ENCODE measurements around the gene JCHAIN.
"Not testable (repeated sequence)": the region's sequence is repeated elsewhere in the genome, so short reads cannot be mapped to it uniquely, and the experiment has no call there.

The JCHAIN gene

GRCh38 chr4:70687821-70688794 lies 21.8 kb upstream of the JCHAIN start, which contains the start of gene UTP3:
Gene UTP3 (plus strand): TSS chr4:70688532. CDS start chr4:70688678, 146 bp downstream.
- peak; percentile 99 for DNase-seq

DNA sequence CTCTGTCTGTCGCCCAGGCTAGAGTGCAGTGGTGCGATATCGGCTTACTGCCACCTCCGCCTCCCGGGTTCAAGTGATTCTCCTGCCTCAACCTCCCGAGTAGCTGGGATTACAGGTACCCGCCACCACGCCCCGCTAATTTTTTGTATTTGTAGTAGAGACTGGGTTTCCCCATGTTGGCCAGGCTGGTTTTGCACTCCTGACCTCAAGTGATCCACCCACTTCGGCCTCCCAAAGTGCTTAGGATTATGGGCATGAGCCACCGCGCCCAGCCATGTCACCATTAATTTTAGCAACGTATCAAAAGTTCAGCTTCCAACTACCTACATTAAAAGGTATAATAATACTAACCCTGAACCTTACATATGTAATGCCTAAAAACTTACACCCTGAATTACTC lies 21.1 kb upstream of the JCHAIN start:
- no peak for DNase-seq

DNA sequence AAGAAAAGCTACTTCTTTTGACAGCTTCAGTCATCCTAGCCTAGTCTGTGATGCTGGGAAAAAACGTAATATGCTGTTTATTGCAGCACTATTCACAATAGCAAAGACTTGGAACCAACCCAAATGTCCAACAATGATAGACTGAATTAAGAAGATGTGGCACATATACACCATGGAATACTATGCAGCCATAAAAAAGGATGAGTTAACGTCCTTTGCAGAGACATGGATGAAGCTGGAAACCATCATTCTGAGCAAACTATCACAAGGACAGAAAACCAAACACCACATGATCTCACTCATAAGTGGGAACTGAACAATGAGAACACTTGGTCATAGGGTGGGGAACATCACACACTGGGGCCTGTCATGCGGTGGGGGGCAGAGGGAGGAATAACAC lies 15.8 kb upstream of the JCHAIN start:
- DNase-seq = not testable (repeated sequence)

DNA sequence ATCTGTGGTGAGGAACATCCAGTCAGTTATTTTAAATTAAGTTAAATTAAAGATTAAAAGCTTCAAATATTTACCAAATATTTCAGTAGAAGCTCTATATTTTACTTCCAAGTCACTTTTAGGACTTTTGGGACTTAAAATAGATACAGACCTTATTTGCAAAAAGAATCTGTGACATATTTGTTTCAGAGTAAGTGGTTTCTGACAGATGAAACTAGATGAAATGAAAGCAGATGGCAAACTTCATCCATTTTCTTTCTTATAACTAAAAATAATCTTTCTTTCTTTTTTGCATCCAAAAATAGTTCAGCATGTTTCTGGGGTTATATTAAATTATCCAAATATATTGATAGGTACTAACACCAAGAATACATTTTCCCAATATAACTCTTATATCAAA lies 15.4 kb upstream of the JCHAIN start:
- no peak for DNase-seq

DNA sequence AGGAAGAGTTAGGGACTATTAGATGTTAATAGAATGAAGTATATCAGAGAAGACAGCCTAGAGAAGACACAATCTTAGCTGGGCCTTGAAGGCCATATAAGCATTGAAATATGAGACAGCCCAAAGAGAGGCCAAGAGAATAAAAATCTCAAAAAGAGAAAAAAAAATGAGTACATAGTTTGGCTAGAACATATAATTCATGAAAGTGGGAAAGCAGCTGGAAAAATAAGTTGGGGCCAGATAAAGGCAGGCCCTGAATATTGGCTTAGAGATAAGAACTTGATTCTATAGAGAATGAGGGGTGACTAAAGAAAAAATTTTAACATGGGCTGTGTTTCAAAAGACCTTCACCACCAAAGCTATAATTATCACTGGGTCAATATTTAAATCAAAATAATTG lies 14.6 kb upstream of the JCHAIN start:
- no peak for DNase-seq

GRCh38 chr4:70678383-70678999 lies 12.2 kb upstream of the JCHAIN start:
- DNase-seq = no peak

DNA sequence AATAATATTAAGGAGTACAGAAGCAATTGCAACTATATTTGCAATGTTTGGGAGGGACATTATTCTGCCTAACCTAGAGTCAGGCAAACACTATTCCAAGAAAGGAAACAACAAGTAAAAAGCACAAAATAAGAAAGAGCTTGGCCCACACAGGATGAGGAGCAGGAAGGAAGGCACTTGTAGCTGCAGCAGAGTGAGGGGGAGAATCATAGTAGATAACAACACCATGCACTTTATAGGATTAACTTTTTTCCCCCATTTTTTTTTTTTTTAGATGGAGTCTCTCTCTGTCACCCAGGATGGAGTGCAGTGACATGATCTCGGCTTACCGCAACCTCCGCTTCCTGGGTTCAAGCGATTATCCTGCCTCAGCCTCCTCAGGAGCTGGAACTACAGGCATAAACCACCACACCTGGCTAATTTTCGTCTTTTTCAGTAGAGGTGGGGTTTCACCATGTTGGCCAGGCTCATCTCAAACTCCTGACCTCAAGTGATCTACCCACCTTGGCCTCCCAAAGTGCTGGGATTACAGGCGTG lies 10.3 kb upstream of the JCHAIN start:
- no peak for DNase-seq

DNA sequence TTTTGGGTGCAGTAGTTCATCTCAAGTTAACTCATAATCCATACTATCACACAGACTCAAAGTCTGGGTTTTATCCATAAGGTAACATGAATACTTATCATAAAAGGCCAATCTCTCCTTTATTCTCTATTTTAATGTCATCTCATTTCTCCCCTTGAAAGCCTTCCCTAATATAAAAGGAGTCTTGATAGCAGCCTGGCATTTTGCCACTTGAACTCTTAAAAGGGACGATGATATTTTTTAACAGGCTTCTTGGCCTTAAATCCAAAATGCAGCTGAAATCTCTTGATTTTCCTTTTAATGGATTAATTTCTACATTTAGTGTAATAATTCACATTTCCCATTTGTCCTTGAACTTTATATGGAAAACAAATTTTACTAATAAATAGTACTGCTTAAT lies 8.4 kb upstream of the JCHAIN start:
- DNase-seq = no peak

DNA sequence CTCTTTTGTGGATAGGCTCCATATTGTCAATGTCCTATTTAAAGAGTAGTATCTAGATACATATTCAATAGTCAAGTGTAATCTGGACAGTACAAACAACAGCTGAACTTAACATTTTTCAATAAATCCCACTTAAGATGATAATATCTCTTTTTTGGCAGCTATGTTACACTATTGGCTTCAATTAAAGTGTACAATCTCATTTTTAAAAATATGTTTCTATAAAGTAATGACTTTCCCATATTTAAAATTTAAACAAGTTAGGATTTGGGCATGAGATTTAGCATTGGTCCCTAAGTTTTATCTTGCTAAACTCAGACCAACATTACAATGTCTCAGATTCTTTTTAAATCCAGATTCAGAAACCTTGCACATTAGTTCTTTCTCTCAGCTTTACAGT lies 7.9 kb upstream of the JCHAIN start:
- no peak for DNase-seq

GRCh38 chr4:70671091-70671490 lies 4.8 kb upstream of the JCHAIN start:
- no peak for DNase-seq

DNA sequence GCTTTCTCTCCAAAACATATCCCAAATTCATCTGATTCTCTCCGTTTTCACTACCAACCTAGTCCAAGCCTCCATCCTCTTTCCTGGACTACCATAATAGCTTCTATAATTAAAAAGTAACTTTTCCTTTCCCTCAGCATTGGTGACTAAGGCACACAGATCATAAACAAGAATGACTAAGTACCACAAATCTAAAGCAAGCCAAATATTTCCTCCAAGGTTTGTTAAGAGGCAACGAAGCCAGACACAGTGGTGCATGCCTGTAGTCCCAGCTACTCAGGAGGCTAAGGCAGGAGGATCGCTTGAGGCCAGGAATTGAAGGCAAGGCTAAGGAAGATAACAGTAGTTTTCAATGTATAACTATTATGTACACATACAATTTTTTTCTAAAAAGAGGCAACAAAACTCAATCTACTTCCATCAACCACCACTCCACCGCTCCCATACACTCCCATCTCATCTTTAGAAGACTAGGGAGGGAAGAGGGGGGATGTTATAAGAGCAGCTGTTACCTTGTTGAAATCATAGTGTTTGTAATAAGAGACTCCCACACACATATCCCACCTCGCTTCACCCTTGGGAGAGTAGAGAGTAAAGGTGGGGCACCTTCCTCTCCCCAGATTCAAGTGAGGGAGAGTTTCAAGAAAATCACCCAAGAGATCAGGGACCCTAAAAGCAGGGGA lies 4.2 kb upstream of the JCHAIN start:
- peak; percentile 53 for DNase-seq

DNA sequence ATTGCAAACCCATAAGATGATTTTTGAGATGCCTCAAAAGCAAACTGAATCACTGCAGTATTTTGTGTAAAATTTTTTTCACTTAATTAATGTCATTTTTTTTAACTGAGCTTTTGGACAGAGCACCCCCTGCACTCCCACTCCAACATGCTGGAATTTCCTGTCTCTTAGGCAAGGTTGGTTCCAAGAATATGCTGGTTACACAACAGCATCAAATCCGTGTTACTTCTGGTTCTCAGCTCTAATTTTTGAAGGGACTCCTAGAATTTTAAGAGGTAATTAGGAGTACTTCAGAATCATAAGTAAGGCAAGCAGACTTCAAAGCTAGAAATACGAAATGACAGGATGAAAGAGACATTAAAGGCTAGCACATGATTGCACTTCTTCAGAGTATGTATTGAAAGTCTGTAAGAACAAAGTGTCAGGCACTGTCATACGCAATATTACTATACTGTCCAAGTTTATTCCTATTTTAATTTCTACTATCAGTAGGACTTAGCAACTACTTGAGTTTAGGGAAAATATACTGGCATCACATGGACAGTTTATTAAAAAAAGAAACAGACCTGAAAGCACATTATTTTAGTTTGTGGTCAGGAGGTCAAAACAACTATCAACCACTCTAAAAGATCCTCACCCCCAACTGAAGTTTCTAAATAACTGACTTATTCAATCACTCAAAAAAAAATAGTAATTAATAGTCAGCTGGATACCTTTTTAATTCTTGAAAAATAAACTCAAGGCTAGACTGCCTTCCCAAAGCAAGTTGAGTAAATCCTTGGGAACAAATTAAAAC lies 1.6 kb upstream of the JCHAIN start:
- peak; percentile 39 for DNase-seq

GRCh38 chr4:70661309-70661922 lies 4.9 kb downstream of the JCHAIN start:
- not testable (repeated sequence) for DNase-seq

DNA sequence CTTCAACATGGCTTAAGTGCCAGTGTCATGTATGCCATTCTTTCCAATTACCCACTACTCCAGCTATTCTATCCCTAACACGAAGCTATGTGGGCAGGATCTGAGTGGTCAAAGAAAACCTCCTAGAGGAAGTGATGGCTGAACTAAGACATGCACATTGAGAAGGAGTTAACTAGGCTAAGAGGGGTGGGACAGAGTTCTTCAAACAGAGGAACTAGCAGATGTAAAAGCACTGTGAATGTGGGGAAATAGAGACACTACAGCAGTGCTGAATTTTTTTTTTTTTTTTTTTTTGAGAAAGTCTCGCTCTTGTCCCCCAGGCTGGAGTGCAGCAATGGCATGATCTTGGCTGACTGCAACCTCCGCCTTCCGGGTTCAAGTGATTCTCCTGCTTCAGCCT lies 6.2 kb downstream of the JCHAIN start:
- DNase-seq = no peak

- no peak for DNase-seq
Measured at GRCh38 chr4:70658418-70658817, 7.9 kb downstream of the JCHAIN start.

GRCh38 chr4:70657326-70657725 lies 9.0 kb downstream of the JCHAIN start:
- DNase-seq = no peak

DNA sequence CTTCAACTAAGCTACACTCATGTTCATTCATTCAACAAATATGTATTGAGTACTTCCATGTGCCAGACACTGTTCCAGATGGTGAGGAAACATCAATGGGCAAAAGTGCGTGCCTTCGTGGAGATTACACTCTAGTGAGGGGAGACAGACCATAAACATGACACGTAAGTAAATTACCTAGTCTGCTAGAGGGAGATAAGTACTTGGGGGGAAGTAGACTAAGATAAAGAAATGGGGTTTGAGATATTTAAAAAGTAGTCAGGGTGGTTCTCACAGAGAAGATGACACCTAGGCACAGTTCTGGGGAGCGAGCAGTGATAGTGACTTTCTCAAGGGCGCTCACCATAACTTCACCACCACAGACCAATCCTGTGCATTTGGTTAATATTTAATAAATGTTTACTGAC lies 11.7 kb downstream of the JCHAIN start:
- no peak for DNase-seq

- peak; percentile 35 for DNase-seq
Measured at GRCh38 chr4:70651864-70652506, 14.3 kb downstream of the JCHAIN start.

DNA sequence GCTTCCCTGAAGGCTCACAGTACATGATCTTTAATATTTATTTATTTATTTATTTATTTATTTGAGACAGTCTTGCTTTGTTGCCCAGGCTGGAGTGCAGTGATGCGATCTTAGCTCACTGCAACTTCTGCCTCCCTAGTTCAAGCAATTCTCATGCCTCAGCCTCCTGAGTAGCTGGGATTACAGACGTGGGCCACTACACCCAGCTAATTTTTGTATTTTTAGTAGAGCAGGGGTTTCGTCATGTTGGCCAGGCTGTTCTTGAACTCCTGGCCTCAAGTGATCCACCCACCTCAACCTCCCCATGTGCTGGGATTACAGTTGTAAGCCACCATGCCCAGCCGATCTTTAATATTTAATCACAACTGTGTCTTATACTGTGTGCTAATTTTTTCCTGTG lies 15.6 kb downstream of the JCHAIN start:
- DNase-seq = not testable (repeated sequence)

DNA sequence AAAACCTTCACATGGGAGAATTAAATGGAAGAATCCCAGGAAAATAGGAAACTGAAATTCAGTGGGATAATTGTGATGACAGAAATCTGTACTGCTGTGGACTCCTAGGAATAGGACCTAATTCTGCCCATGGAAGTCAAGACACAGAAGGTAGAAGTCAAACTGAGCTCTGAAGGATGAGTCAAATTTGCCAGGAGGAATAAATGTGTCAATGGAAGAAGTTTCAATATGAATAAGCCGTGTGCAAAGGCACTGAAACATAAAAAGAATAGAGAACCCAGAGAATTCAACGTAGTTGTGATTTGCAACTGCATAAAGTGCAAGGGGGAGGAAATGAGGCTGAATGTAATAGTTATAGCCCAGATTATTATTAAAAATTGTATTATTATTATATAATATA lies 26.1 kb downstream of the JCHAIN start:
- DNase-seq = no peak

- DNase-seq = no peak
Measured at GRCh38 chr4:70637239-70637913, 28.9 kb downstream of the JCHAIN start.

All from EL (cell line).